Measurements from ENCODE around the gene FAM210B.
"Not testable (repeated sequence)": the region's sequence is repeated elsewhere in the genome, so short reads cannot be mapped to it uniquely, and the experiment has no call there.

Gene FAM210B

DNA sequence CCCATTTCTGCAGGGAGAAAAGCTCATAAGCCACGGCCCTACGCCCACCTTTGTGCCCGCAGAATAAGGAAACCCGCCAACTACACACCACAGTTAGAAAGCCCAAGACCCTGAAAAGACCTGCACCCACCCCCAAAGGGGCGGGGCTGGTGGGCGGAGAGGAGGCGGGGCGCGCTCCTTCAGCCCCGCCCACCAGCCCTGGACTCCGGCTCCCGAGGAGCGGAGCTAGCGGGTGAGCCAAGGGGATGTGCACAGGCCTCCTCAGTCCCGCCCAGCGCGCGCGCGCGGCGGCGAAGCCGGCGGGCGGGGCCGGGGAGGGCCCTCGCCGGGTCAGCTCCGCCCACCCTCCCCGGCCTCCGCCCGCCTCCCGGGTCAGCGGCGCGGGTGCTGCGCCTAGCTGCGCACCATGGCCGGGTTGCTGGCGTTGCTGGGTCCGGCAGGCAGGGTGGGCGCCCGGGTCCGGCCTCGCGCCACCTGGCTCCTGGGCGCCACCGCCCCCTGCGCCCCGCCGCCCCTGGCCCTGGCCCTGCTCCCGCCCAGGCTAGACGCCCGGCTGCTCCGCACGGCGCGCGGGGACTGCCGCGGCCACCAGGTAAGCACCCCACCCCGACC lies at the start of gene FAM210B:
TSS of gene FAM210B (plus strand) at position 375 of the 612 bp plus-strand sequence. CDS start at position 407, 32 bp downstream.
- DNase-seq, result peak; percentile 67 to 89

GRCh38 chr20:56316051-56316450 lies 42.7 kb upstream of the FAM210B start:
- DNase-seq, result no peak

- DNase-seq, result no peak
Observed at GRCh38 chr20:56316483-56316882, 42.3 kb upstream of the FAM210B start.

DNA sequence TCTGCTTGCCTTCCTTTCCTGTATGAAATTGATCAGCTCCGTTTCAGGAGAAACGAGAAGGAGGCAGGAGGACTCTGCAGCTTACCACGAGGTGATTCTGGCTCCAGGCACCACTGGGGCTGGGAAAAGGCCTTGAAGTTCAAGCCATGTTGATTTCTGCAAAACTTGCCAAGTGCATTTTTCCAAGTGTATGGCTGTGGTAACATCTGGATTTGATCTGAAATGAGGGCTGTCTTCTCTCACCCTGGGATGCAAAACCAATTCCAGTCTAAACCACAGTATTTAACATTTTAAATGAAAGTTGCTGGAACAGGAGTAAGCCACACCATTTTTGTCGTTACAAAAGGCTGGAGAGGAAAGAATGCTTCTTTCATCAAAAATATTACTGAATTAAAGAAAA lies 36.1 kb upstream of the FAM210B start:
- no peak for DNase-seq

DNA sequence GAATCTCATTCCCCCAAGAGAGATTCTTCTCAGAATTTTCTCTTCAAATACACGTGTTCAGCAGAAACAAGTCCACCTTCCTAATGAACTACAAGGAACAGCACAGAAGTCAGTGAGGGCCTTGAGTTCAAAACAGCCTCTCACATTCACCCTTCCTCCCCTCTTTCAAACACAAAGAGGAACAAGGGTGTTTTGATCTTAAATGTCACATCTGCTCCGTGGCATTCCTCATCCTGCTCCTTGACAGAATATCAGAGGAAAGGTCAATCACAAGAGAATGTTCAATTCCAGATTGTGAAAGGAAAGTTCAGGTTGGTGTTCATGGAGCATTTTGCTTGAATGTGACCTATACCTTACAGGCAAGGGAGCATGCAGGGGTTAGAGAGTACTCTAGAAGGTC lies 35.6 kb upstream of the FAM210B start:
- no peak for DNase-seq

DNA sequence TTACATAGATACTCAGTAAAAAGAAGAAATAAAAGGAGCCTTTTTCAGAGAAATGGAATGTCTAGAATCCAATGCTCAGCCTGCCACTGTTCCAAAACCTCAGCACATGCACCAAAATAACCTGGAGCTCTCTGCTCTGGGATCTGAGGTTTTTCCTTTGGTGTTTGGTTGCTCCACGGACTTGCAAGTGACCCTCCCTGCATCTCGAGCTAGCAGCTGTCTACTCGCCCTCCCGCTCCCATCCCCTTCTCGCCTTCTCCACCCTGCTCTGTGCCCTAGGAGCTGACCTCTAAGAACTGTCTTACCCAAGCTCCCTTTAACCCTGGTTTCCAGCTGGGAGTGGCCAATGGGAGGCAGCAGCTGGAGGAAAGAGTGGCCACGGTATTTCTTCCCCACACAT lies 35.1 kb upstream of the FAM210B start:
- DNase-seq, result no peak

DNA sequence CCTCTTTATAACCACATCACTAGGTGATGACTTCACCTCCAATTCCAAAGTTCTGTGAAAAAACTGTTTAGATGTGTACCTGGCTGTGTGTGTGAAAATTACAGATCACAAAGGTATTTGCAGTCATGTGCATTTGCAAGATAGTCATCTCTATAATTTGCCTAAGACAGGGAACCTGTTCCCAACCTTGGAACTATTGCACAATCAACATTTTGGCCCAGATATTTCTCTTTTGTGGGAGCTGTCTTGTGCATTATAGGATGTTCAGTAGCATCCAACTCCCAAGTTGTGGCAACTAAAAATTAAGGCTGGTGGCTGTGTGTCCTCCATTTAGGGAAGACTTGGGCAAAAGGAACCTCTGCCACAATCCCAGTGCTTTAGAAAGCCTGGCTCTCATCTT lies 34.0 kb upstream of the FAM210B start:
- no peak for DNase-seq

GRCh38 chr20:56328861-56329260 lies 29.9 kb upstream of the FAM210B start:
- DNase-seq, result no peak

DNA sequence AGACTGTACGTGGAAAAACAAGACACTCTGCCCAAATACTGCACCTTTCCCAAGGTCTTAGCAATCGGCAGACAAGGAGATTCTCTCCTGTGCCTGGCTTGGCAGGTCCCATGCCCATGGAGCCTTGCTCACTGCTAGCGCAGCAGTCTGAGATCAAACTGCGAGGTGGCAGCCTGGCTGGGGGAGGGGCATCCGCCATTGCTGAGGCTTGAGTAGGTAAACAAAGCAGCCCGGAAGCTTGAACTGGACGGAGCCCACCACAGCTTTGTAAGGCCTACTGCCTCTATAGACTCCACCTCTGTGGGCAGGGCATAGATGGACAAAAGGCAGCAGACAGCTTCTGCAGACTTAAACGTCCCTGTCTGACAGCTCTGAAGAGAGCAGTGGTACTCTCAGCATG lies 22.1 kb upstream of the FAM210B start:
- not testable (repeated sequence) for DNase-seq

DNA sequence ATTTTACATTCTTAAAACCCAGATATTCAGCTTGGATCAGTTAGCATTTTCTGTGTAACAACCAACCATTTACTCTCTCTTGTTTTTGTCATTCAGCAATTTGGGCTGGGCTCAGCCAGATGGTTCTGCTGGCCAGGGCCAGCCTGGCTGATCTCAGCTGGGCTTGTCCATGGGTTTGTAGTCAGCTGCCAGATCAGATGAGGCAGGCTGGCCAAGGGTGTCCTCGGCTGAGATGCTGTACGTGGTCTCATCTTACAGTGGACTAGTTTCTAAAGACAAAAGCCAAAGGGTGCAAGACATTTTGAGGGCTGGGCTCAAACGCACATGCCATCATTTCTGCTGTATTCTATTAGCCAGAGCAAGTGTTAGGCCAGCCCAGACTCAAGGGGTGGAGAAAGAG lies 16.0 kb upstream of the FAM210B start:
- no peak for DNase-seq

DNA sequence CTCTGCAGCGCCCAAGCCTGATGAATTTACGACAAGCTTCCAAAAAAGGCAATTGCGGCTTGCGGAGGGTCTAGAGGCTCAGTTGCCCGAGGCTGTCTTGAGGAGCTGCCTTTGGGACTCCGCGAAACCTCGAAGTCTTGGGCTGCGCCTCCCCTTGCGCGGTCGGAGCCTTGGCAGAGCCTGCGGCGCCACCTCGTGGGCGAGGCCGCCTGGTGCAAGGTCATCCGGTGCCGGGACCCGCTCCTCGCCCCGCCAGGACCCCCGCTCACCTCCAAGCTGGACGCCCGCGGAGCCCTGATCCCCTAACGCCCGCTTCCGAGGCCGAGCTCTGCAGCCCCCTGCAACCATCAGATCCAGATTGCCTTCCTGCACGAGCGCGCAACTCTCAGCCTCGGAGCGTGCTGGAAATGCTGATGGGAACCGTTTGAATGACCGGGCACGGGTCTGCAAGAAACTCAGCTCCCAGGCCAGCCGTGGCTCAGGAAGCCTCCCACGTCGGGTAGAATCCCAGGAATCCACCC lies 14.9 kb upstream of the FAM210B start:
- DNase-seq, result no peak

GRCh38 chr20:56345911-56346310 lies 12.9 kb upstream of the FAM210B start:
- no peak for DNase-seq

DNA sequence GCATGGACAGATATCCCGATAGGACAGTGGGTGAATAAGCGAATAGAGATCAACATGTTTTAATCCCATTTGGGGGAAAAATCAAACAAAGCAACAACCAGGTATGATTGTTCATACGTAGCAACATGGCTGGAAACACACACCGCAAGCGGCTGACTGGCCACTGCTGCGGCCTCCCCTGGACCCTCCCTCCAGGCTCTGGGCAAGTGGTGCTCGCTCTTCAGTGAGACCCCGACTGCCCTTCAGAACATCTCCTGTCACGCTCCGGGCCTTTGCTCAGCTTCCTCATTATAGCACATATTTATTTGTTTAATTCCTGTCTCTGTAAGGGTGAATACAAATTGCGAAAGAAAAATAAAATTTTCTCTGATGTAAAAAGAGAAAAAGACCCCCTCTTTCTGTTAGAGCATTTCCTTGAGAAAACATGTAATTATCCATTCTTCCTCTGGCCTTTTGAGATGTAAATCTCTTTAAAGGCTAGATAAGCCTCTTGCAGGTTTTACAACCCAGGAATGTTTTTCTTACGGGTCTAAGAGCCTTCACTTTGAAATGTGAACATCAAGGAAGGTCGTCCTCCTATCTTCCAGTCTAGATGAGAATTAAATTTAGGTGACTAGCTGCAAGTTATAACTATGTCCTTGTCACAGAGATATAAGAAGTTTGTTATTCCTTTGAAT lies 11.0 kb upstream of the FAM210B start:
- no peak for DNase-seq

DNA sequence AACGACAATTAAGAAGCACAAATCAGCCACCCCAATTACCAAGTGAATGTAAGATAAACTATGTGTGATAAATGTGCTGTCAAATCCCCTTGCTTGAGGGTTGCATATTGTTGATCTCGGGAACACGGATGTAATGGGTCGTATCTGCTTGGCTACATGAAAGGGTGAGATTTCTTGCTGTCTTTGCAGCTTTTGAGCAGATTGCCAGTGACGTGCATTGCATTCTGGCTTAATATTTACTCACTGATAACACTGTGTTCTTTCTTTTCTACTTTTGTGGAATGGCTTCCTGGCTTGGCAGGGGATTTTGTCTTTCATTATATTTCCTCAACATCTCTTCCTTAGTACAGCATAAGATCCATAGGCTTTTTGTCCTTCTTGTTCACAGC lies 10.5 kb upstream of the FAM210B start:
- DNase-seq, result no peak

DNA sequence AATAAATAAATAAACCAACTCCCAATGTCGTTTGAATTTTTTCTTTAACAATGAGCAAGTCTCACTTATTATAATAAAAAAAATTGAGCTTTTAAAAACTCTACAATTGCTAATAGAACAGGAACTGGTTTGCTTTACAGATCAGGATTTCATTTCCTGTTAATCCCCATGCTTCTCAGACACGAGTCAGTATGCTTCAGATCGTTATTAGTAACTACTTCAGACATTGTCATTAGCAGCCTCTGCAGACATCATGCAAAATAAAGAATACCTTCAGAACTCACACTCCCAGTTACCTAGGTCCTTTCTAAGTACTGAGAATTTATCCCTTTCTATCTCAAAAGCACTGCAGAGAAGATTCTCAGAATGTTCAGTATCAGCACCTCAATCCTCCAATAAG lies 10.0 kb upstream of the FAM210B start:
- DNase-seq, result no peak

DNA sequence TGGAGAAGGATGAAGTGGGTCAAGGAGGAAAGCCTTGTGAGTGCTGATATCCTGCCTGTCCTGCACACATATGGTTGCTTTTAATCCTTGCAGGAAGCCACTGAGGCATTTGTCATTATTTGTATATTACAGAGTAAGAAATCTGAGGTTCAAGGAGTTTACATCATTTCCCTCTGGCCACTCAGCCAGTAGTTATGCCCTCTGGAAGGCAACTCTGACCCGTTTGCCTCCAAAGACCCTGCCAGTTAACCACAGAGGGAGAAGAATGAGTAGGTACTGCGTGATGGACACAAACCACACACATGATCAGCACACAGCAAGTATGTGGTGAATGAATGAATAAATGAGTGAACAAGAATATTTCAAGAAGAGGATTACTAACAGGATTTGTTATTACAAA lies 7.9 kb upstream of the FAM210B start:
- DNase-seq, result no peak

DNA sequence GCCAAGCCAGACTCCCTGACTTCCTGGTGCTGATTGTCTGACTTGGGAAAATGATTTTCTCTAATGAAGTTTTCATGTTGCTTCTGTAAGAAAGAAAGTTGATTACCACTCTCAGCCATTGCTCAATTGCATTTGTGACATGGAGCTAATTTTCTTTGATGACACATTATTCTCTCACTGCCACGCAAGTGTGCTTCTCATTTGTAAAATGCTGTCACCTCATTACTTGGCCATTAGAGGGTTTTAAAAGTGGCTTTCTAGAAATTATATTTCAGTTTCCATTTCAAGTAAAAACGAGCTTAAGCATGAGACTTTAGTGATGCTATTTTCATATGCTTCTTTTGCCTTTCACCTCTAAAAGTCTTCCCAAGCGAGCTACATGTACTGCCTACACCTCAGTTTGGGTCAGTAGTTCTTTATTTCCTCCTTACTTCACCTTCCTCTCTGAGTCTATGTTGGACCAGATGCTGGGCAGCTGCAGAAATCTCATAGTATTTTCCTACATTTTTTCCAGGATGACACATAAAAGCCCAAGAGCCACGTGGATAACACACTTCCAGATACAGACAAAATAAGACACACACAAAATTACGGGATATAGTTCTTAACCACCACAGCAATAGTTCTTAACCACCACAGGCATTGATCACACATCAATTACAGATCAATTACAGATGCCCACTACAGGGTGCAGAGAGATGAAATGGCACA lies 6.3 kb upstream of the FAM210B start:
- DNase-seq, result no peak

- no peak for DNase-seq
Observed at GRCh38 chr20:56353356-56353755, 5.4 kb upstream of the FAM210B start.

DNA sequence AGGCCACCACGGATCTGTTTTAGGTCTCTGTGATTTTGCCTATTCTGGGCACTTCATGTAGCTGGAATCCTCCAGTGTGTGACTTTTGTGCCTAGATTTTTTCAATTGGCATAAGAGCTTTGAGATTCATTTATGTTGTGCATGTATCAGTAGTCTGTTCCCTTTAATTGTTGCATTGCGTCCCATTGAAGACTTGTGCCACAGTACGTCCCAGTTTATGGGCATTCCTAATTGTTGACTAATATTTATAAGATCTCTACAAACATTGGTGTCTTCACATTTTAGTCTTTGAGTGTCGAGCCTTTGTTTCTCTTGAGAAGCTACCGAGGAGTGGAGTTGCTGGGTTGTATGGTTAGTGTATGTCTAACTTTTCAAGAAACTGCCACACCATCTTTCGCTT lies 704 bp upstream of the FAM210B start:
- no peak for DNase-seq

GRCh38 chr20:56359212-56360132 lies 698 bp downstream of the FAM210B start:
- DNase-seq, result peak in 1 of 2 experiments; percentile 61

DNA sequence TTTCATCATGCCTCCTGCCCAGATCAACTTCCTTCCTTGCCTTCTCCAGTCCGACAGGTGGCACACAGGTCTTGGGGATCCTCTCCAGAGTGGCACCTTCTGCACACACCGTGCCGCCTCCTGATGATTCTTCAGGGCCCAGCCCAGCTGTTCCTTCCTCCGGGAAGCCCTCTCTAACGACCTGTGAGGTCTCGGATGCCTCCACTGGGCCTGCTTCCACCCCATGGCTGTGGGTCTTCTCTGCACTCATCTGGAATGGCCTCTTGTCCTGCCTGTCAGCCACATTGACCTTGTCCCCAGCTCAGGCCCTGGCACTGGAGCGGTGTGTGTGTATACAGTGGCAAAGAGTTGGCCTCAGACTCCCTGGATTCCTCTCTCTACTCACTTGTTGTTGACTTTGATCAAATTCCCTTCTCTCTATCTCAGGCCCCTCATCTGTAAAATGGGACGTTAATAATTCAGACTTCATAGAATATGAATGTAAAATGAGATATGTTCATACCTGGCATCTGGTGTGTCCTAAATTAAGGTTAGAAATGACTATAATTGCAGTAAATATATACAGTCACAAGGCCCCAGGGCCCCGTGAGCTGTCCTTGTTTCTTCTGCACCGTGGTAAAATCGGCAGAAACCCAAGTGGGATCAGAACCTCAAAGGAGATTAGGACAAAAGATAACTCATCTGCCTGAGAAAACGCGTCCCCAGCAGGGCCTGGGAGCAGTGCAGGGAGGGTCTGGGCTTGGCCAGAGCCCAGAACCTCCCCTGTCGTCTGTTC lies 1.5 kb downstream of the FAM210B start:
- DNase-seq, result no peak

GRCh38 chr20:56360908-56361205 lies 2.1 kb downstream of the FAM210B start:
- DNase-seq, result no peak
